Loucy (cell line): ENCODE measurements around the gene SAMD5.

Experiments used
- EZH2phosphoT487 ChIP-seq: fragments of 200-600 bp; IDR thresholded peaks from 2 replicates; pipeline ENCODE4 v1.6.1; 2018; ENCODE audit warnings: antibody characterized with exemption, mild to moderate bottlenecking, moderate library complexity, borderline replicate concordance
- TF ChIP-seq, protein P1 (sequence below): fragments of 200-600 bp; sonication (generic); conservative IDR thresholded peaks from 2 replicates; pipeline ENCODE4 v1.5.1; 2014; ENCODE audit warnings: mild to moderate bottlenecking, antibody characterized with exemption, low read length

DNA sequence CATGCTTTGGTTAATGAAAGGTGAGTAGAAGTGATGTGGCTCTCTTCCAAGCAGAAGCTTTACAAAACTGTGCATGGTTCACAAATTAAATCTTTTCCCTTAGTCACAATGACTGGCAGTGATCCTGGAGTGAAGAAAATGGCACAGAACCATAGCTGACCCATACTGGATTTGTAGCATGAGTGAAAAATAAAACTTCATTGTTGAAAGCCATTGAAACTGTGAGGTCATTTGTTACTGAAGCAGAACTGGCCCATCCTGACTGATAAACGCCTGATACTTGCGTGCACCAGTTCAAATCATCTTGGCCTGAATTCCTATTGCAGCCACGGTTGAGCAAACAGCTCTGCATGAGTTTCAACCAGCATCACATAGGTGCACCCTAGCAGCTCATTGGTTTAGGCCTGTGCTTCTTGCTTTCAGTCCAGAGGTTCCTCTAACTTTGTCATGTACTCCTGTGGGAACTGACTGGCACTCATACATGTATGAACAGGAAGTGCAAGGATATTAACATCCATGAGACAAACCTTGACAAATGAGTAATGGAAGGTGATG lies 40.5 kb downstream of the SAMD5 start:
- TF ChIP-seq, protein P1, sequence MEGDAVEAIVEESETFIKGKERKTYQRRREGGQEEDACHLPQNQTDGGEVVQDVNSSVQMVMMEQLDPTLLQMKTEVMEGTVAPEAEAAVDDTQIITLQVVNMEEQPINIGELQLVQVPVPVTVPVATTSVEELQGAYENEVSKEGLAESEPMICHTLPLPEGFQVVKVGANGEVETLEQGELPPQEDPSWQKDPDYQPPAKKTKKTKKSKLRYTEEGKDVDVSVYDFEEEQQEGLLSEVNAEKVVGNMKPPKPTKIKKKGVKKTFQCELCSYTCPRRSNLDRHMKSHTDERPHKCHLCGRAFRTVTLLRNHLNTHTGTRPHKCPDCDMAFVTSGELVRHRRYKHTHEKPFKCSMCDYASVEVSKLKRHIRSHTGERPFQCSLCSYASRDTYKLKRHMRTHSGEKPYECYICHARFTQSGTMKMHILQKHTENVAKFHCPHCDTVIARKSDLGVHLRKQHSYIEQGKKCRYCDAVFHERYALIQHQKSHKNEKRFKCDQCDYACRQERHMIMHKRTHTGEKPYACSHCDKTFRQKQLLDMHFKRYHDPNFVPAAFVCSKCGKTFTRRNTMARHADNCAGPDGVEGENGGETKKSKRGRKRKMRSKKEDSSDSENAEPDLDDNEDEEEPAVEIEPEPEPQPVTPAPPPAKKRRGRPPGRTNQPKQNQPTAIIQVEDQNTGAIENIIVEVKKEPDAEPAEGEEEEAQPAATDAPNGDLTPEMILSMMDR: no peak
- no peak for TF ChIP-seq EZH2phosphoT487
